LHCN-M2 (cell line): ENCODE results near the gene OBSCN. TPM values are rescaled to one million over a fixed set of nuclear protein-coding genes. Genes with fewer than 3 reads are reported as not detected.

Experiments
- DNase-seq: peaks from one replicate; pipeline ENCODE4 v3.0.0-alpha.2; 2012; ENCODE audit warnings: low read depth
- total RNA-seq: library from RNA; depleted of rRNA; stranded (reverse); fragments of >200 nt; gene quantifications from 2 replicates; pipeline ENCODE4 v1.2.3, GENCODE V29; 2014; rRNA removed

Gene OBSCN
- total RNA-seq, 1 experiment from 2014 or later = 2.1 TPM

- DNase-seq = no peak
Measured at GRCh38 chr1:228413241-228414010, 205.6 kb downstream of the OBSCN start.

- DNase-seq = no peak
Measured at GRCh38 chr1:228414511-228415211, 206.8 kb downstream of the OBSCN start.

GRCh38 chr1:228415221-228415620 is 207.4 kb downstream of the OBSCN start:
- no peak for DNase-seq

- no peak for DNase-seq
Measured at GRCh38 chr1:228415853-228416216, 208.0 kb downstream of the OBSCN start.

GRCh38 chr1:228416217-228416933 is 208.5 kb downstream of the OBSCN start, which contains the start of gene TRIM17:
Gene TRIM17, minus strand, starts transcription at chr1:228416861. Its CDS starts 1,789 bp downstream, at chr1:228415072.
- no peak for DNase-seq

GRCh38 chr1:228417061-228417460 is 209.2 kb downstream of the OBSCN start:
- no peak for DNase-seq

- DNase-seq = no peak
Measured at GRCh38 chr1:228417483-228418203, 209.8 kb downstream of the OBSCN start.

GRCh38 chr1:228420968-228421826 is 213.4 kb downstream of the OBSCN start:
- DNase-seq = no peak

GRCh38 chr1:228423404-228424053 is 215.7 kb downstream of the OBSCN start:
- no peak for DNase-seq

GRCh38 chr1:228424685-228425660 is 217.1 kb downstream of the OBSCN start:
- no peak for DNase-seq

GRCh38 chr1:228426518-228427175 is 218.8 kb downstream of the OBSCN start:
- DNase-seq = no peak

- DNase-seq = no peak
Measured at GRCh38 chr1:228428412-228428811, 220.6 kb downstream of the OBSCN start.

Other genes starting within 250 kb of the OBSCN start
- not detected in 2 replicates for gene WNT3A, start 201.0 kb upstream of the OBSCN start, total RNA-seq
- gene ARF1, start 125.3 kb upstream of the OBSCN start, total RNA-seq = 354 and 378 TPM in 2 replicates
- gene C1orf35, start 104.7 kb upstream of the OBSCN start, total RNA-seq = 16.3 and 18.5 TPM in 2 replicates
- gene MRPL55, start 98.7 kb upstream of the OBSCN start, total RNA-seq = 55.0 and 78.6 TPM in 2 replicates
- gene GUK1, start 67.8 kb upstream of the OBSCN start, total RNA-seq = 376 and 378 TPM in 2 replicates
- 0.63 and 0.77 TPM in 2 replicates for gene GJC2, start 58.1 kb upstream of the OBSCN start, total RNA-seq
- 2.6 and 5.1 TPM in 2 replicates for gene IBA57, start 42.2 kb upstream of the OBSCN start, total RNA-seq
- 22.3 and 22.4 TPM in 2 replicates for gene TRIM11, start 198.8 kb downstream of the OBSCN start, total RNA-seq
- gene TRIM17, start 208.8 kb downstream of the OBSCN start, total RNA-seq = not detected in 2 replicates